HG02884 (cell line): ENCODE data around the gene CISD1.

Experiments
- ATAC-seq: cut with Tn5 transposase; IDR thresholded peaks from one replicate; pipeline ENCODE4 v1.9.1; 2021; ENCODE audit warnings: mild to moderate bottlenecking, moderate library complexity; ENCODE audit not compliant: unreplicated experiment

Gene CISD1

DNA sequence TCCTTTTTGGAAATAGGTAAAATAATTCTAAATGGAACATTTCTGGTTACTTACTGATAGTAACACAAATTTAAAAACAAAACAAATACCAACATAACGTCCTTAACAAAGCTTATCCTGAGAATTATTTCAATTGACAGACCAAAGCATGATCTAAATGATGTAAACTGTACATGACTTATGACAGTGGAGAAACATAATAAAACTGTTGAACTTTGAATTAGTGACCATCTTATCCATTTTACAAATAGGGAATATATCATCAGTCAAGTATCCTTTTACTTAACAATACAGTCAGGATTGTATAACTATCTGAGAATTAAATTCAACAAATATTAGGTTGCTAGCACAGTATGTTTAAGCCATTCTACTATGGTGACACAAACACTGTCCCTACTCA, 3.7 kb upstream of the CISD1 start:
- no peak for ATAC-seq

DNA sequence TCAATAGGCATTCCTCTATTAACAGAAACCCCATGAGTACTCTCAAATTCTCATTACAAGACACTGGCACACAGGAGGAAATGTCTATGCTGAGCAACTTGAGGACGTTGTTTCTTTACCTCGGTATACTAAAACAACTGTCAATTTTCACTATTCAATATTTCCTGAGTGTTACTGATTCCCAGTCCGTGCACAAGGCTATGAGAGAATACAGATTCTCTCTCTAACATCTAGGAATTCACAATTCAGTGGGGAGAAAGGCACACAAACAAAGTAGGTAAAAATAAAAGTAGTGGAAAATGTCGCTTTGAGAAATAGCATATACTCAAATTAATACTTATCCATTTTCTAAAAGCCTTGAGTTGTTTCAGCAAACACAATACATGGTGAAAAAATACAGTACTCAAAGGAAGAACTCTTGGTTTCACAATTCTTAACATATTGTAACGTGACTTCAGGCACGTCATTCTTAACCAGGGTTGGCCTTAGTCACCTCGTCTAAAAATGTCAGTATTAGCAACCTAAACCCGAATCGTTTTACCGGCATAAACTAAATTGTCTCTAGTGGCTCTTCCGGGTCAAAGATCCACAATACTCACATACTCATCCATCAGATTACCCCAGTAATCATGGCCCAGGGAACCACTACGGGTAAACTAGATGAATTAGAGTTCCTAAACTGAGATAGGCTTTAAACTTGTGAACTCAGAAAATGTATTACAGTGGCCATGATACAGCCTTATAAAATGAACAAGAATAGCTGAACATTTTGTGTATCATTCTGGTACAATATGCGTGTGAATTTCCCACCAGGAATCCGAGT, 2.7 kb upstream of the CISD1 start:
- peak; percentile 21 for ATAC-seq

DNA sequence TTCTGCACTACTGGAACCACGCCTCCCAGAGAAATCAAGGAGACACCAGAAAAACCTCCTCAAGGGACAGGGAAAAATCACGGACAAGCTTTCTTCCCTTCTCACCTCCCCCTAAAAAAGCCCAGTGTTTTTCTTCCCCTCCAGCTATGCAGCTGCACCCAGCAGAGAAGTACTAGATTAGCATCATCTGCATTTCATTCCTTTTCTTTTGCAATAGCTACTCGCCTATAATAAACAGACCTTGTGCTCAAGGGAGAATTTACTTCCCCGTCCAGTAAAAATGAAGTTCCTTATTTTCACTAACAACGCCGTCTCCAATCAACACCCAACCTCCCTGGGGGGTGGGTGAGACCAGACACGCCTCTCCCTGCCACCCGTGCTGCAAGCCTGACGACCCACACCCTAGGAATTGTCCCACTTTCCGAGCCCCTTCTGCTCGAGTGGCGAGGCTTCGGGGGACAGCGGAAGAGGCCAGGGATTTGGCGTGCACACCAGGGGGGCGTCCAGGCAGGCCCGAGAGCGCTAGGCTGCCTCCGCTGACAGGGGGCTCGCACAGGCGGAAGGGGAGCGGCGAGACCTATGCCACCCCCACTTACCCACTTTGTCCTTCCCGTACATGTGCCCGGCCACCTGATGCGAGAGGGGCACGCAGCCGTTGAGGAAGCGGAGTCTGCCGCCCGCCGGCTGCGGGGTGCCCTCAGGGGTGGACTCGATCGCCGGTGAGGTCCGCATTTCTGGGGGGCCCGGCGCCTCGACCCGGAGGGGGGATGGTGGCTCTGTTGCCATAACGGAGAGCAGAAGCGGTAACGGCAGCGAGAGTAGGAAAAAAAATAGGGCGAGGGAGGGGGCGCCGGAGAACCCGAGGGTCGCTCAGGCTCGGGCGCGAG, 1.9 kb upstream of the CISD1 start:
- peak; percentile 1 for ATAC-seq

GRCh38 chr10:58267713-58268453, 1.1 kb upstream of the CISD1 start, which contains the start of gene IPMK:
Gene IPMK, minus strand, starts transcription at chr10:58267894. Its CDS starts 283 bp downstream, at chr10:58267611.
- ATAC-seq = peak; percentile 43

- ATAC-seq = no peak
Observed at GRCh38 chr10:58268454-58268945, 462 bp upstream of the CISD1 start.

DNA sequence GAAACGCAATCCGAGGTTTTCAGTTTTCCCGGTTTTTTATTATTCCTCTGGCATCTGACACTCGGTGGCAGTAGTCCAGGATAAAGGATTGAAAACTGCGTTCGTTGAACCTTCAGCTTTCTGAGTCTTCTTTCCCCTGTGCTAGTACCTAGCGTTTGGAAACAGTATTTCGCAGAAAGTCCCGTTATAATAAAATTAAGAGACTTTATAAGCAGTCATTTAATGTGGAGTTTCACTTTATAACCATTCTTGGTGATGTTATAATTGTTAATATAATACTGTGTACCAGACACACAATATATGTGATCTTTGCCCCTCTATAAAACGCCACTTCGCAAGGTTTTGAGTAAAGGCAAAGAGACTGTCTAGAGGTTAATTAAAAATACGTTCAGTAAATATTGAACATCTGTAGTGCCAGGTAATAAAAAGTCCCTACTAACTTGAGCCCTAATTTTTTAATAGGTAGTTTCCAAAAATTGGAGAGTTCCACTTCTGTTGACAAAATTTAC, 874 bp downstream of the CISD1 start:
- no peak for ATAC-seq

DNA sequence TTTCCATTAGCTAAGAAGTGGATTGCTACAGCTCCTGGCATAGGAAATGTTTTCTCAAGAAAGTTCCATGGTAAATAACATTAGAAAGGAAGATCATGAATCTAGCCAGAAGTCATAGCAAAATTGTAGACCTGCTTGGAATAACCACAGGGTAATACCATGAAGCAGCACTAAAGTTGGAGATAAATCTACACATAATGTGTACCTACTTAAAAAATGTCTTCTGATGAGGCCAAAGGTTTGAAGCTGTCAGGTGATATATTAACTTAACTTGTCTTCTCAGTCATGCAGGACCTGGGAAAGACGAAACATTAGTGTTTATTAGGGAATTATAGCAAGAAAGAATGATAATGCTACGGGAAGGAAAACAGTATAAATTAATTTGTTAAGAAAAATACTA, 6.3 kb downstream of the CISD1 start:
- no peak for ATAC-seq

DNA sequence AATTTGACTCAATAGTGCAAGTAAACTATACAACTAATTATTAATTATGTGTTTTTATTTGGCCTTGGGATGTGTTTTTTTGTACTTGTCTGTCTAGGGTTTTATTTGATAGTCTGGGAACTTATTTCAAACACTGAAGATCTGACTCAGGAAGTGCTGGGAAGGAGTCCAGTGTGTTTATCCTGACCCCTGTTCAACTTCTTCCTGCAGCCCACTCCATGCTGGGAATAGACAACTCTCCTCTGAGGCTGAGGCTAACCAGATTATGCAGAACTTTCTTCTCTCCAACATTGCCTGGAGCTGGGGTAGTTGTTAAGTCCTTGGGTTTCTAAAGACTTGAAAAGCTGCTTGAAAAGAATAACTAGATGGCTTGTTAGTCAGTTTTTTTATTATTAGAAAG, 6.9 kb downstream of the CISD1 start:
- no peak for ATAC-seq

GRCh38 chr10:58278274-58278961, 9.5 kb downstream of the CISD1 start:
- no peak for ATAC-seq

DNA sequence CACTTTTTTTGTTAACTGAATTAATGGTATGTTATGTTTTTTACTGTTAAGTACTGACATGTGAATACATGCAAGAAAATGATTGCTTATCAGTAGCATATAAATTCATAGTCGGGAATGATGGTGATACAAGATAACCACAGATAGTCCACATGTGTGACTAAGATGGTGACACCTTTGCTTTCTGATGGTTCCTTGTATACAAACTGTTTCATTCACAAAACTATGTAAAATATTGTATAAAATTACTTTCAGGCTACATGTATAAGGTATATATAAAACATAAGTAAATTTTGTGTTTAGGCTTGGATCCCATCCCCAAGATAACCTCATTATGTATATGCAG, 10.0 kb downstream of the CISD1 start:
- ATAC-seq = no peak

DNA sequence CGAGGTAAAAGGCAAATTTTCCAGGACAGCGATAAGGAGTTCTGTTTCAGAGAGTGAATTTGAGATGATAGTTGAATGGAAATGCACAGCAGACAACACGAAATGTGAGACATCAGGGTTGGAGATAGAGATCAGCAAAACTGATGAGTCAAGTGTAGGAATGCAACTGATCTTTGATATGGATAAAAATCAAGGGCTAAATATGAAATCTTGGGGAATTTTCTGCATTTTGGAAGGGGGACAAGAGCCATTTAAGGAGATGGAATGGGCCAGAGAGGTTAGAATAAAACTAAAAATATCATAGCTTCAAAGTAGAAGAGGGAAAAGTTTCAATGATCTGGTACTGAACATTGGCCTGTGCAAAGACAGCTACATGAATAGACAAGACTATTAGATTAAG, 11.5 kb downstream of the CISD1 start:
- no peak for ATAC-seq

DNA sequence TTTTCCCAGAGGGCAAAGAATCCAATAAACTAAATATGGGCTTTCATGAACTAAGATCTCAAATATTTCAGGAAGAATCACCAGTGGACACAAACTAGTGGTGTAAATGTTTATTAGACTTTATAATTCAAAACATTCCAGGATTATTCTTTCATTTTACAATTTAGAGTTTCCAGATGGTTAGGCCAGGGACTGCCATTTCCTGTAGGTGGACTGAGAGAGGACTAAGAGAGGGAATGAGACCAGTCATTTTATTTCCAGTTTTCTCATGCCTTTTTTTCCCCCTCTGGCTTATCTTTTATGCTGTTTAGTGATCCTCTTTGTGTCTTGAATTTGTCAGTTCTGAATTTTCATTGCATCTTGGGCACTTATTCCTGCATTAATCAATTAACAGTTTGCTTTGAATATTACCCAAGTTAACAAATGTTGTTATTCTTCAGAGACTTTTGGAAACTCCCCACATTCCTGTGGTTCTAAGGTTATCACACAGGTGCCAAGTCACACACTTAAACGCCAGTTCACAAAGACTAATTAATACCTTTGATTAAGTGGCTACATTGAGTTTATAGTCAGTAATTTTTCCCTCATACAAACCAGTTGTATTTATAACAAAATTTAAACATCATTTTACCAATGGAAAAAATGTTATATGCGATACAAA, 12.3 kb downstream of the CISD1 start:
- ATAC-seq = no peak

- peak; percentile 97 for ATAC-seq
Observed at GRCh38 chr10:58282615-58283014, 13.7 kb downstream of the CISD1 start.

DNA sequence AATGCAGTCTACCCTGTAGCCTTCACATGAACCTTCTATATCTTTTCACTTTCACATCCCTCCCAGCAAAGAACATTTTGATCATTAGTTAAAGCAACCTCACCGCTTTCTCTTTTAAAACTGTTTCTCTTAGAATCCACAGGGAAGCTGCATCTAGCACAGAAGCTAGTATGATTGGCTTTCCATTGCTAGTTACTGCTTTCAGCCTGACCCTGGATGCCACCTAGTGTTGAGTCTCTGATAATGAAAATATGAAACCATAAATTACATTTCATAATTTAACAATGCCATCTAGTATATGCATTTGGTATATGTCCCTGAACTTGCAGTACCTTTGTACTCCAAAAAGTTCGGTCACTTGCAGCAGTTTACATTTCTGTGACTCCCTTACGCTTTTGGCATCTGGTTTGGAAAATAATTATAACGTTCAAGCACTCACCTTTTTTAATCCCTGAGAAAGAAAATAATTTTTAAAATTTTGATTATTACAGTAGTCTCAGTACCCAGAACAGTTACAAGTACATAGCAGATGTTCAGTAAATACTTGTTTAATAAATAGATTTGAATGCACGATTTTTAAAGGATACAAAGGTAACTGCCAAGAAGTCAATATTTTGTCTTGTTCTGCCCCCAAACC, 22.7 kb downstream of the CISD1 start:
- peak; percentile 91 for ATAC-seq

- ATAC-seq = no peak
Observed at GRCh38 chr10:58293989-58294388, 25.0 kb downstream of the CISD1 start.

DNA sequence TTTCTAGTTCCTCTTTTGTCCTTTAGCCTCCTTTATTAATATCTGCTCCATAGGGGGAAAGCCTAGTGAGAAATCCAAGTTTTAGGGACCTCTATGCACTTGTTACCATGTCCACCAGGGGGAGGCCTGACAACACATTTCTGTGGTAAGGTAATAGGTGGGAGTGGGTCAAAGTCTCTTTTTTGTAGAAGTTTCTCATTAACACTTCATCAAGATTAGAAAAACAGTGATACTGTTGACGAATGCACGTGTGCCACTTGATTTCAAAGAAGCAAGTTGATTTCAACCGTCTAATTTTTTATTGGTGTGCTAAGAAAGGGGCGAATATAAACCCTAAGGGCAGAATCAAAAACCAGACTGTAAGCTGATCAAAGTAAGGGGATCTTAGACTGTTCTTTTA, 30.6 kb downstream of the CISD1 start:
- peak; percentile 94 for ATAC-seq

GRCh38 chr10:58300676-58301075, 31.7 kb downstream of the CISD1 start:
- ATAC-seq = no peak

- ATAC-seq = no peak
Observed at GRCh38 chr10:58302254-58302653, 33.3 kb downstream of the CISD1 start.

DNA sequence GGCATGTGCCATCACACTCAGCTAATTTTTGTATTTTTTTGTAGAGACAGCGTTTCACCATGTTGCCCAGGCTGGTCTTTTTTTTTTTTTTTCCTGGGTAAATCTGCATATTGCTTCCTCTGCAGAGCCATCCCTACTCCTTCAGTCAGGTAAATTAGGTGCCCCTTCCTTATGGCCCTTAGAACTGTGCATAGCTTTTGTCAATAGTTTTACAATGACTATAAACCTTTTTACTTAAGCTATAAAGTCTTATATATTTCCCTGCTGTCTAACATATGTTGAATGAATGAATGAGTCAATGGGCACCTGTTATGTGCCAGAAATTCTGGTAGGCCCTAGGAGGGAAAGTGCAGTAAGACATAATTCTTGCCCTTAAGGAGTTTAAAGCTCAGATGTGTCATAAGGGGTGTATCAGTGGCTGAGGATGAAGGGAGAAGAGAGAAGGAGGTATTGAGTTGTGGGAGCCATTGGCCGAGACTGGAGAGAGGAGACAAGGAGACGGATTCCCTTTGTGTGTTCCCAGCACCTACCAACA, 35.2 kb downstream of the CISD1 start:
- ATAC-seq = no peak
